HG03060 (cell line): ENCODE results near the gene CACNB3.
"Not testable (repeated sequence)": the region's sequence is repeated elsewhere in the genome, so short reads cannot be mapped to it uniquely, and the experiment has no call there.

Experiments
- ATAC-seq: cut with Tn5 transposase; IDR thresholded peaks from one replicate; pipeline ENCODE4 v1.9.1; 2021; ENCODE audit warnings: low read depth, moderate number of reproducible peaks; ENCODE audit not compliant: unreplicated experiment

CACNB3 gene

GRCh38 chr12:48816143-48816854 lies 2.0 kb upstream of the CACNB3 start:
- no peak for ATAC-seq

- no peak for ATAC-seq
These were observed 715 bp downstream of the CACNB3 start for GRCh38 chr12:48818831-48819590.

- ATAC-seq, result no peak
These were observed 1.9 kb downstream of the CACNB3 start for GRCh38 chr12:48819986-48820725.

GRCh38 chr12:48822139-48822538 lies 3.8 kb downstream of the CACNB3 start:
- ATAC-seq, result no peak

GRCh38 chr12:48822711-48823110 lies 4.4 kb downstream of the CACNB3 start:
- ATAC-seq, result no peak

GRCh38 chr12:48823281-48823680 lies 5.0 kb downstream of the CACNB3 start:
- ATAC-seq, result no peak

- ATAC-seq, result no peak
These were observed 5.8 kb downstream of the CACNB3 start for GRCh38 chr12:48824112-48824511.

- no peak for ATAC-seq
These were observed 6.6 kb downstream of the CACNB3 start for GRCh38 chr12:48824905-48825304.

GRCh38 chr12:48826209-48826855 lies 8.0 kb downstream of the CACNB3 start:
- ATAC-seq, result no peak

GRCh38 chr12:48827026-48827425 lies 8.7 kb downstream of the CACNB3 start:
- no peak for ATAC-seq

GRCh38 chr12:48827513-48828096 lies 9.3 kb downstream of the CACNB3 start:
- no peak for ATAC-seq

GRCh38 chr12:48828293-48828692 lies 10.0 kb downstream of the CACNB3 start:
- ATAC-seq, result no peak

- no peak for ATAC-seq
These were observed 10.7 kb downstream of the CACNB3 start for GRCh38 chr12:48828841-48829575.

- no peak for ATAC-seq
These were observed 13.0 kb downstream of the CACNB3 start for GRCh38 chr12:48831257-48831656.

- ATAC-seq, result no peak
These were observed 14.2 kb downstream of the CACNB3 start for GRCh38 chr12:48832321-48833060.

GRCh38 chr12:48838048-48838447 lies 19.8 kb downstream of the CACNB3 start:
- no peak for ATAC-seq

- ATAC-seq, result not testable (repeated sequence)
These were observed 23.7 kb downstream of the CACNB3 start for GRCh38 chr12:48842021-48842420.

GRCh38 chr12:48851883-48852733 lies 33.8 kb downstream of the CACNB3 start, which contains the start of gene DDX23:
Gene DDX23 (minus strand): TSS chr12:48852163. CDS start chr12:48845782, 6,381 bp downstream.
- ATAC-seq, result peak; percentile 86
